Measurements from ENCODE around the gene PTPRD.

The PTPRD gene

GRCh38 chr9:9892217-9892616 lies 720.6 kb downstream of the PTPRD start:
- H3K27me3 Mint-ChIP-seq = no peaks in the 10 kb centered on the region
- no peaks in the 10 kb centered on the region for H3K9me3 Mint-ChIP-seq (ENCODE audit: low read depth)
- H3K36me3 Mint-ChIP-seq = no peaks in the 10 kb centered on the region
- H3K4me3 Mint-ChIP-seq = no peak overlapping the region
- no peak overlapping the region for H3K27ac Mint-ChIP-seq
- H3K4me1 Mint-ChIP-seq (ENCODE audit: low read depth) = no peaks in the 10 kb centered on the region

- Mint-ChIP-seq H3K4me1 (ENCODE audit: low read depth) (no peaks in the 10 kb centered on the region), H3K27me3 (no peaks in the 10 kb centered on the region), H3K4me3 (no peak overlapping the region), H3K36me3 (no peaks in the 10 kb centered on the region), H3K9me3 (ENCODE audit: low read depth) (no peaks in the 10 kb centered on the region), H3K27ac (no peak overlapping the region)
Measured at GRCh38 chr9:9881692-9882091, 731.1 kb downstream of the PTPRD start.

- peaks cover 6% of the 10 kb centered on the region for H3K9me3 Mint-ChIP-seq (ENCODE audit: low read depth)
- no peaks in the 10 kb centered on the region for H3K27me3 Mint-ChIP-seq
- no peak overlapping the region for H3K4me3 Mint-ChIP-seq
- no peaks in the 10 kb centered on the region for H3K36me3 Mint-ChIP-seq
- H3K27ac Mint-ChIP-seq = no peak overlapping the region
- no peaks in the 10 kb centered on the region for H3K4me1 Mint-ChIP-seq (ENCODE audit: low read depth)
Measured at GRCh38 chr9:9874270-9874669, 738.5 kb downstream of the PTPRD start.

GRCh38 chr9:9862235-9862810 lies 750.5 kb downstream of the PTPRD start:
- Mint-ChIP-seq H3K4me3 (no peak overlapping the region), H3K4me1 (ENCODE audit: low read depth) (no peaks in the 10 kb centered on the region), H3K27ac (no peak overlapping the region), H3K9me3 (ENCODE audit: low read depth) (no peaks in the 10 kb centered on the region), H3K36me3 (no peaks in the 10 kb centered on the region), H3K27me3 (no peaks in the 10 kb centered on the region)

GRCh38 chr9:9855177-9856078 lies 757.4 kb downstream of the PTPRD start:
- Mint-ChIP-seq H3K27ac (no peak overlapping the region), H3K4me3 (no peak overlapping the region)

GRCh38 chr9:9847750-9848149 lies 765.1 kb downstream of the PTPRD start:
- H3K27ac Mint-ChIP-seq = no peak overlapping the region
- H3K9me3 Mint-ChIP-seq (ENCODE audit: low read depth) = no peaks in the 10 kb centered on the region
- H3K27me3 Mint-ChIP-seq = no peaks in the 10 kb centered on the region
- H3K4me3 Mint-ChIP-seq = no peak overlapping the region
- H3K36me3 Mint-ChIP-seq = no peaks in the 10 kb centered on the region
- no peaks in the 10 kb centered on the region for H3K4me1 Mint-ChIP-seq (ENCODE audit: low read depth)

More at GRCh38 chr9:9855177-9856078, 757.4 kb downstream of the PTPRD start:
- Mint-ChIP-seq H3K9me3 (ENCODE audit: low read depth) (no peaks in the 10 kb centered on the region), H3K36me3 (no peaks in the 10 kb centered on the region), H3K27me3 (no peaks in the 10 kb centered on the region), H3K4me1 (ENCODE audit: low read depth) (no peaks in the 10 kb centered on the region)

- Mint-ChIP-seq H3K4me1 (ENCODE audit: low read depth) (no peaks in the 10 kb centered on the region), H3K27me3 (no peaks in the 10 kb centered on the region), H3K9me3 (ENCODE audit: low read depth) (no peaks in the 10 kb centered on the region), H3K27ac (no peak overlapping the region), H3K4me3 (no peak overlapping the region), H3K36me3 (no peaks in the 10 kb centered on the region)
Measured at GRCh38 chr9:9846557-9846956, 766.2 kb downstream of the PTPRD start.

- Mint-ChIP-seq H3K9me3 (ENCODE audit: low read depth) (peaks cover 11% of the 10 kb centered on the region), H3K4me3 (no peak overlapping the region), H3K27ac (no peak overlapping the region), H3K4me1 (ENCODE audit: low read depth) (no peaks in the 10 kb centered on the region), H3K27me3 (no peaks in the 10 kb centered on the region), H3K36me3 (no peaks in the 10 kb centered on the region)
Measured at GRCh38 chr9:9820436-9820835, 792.4 kb downstream of the PTPRD start.

- no peaks in the 10 kb centered on the region for H3K27me3 Mint-ChIP-seq
- H3K36me3 Mint-ChIP-seq = no peaks in the 10 kb centered on the region
- peaks cover 11% of the 10 kb centered on the region for H3K9me3 Mint-ChIP-seq (ENCODE audit: low read depth)
Measured at GRCh38 chr9:9819886-9820285, 792.9 kb downstream of the PTPRD start.

GRCh38 chr9:9817176-9817575 lies 795.6 kb downstream of the PTPRD start:
- peaks cover 16% of the 10 kb centered on the region for H3K9me3 Mint-ChIP-seq (ENCODE audit: low read depth)
- no peak overlapping the region for H3K4me3 Mint-ChIP-seq
- H3K27me3 Mint-ChIP-seq = no peaks in the 10 kb centered on the region
- no peaks in the 10 kb centered on the region for H3K36me3 Mint-ChIP-seq
- no peak overlapping the region for H3K27ac Mint-ChIP-seq
- no peaks in the 10 kb centered on the region for H3K4me1 Mint-ChIP-seq (ENCODE audit: low read depth)

More at GRCh38 chr9:9819886-9820285, 792.9 kb downstream of the PTPRD start:
- Mint-ChIP-seq H3K27ac (no peak overlapping the region), H3K4me1 (ENCODE audit: low read depth) (no peaks in the 10 kb centered on the region), H3K4me3 (no peak overlapping the region)

GRCh38 chr9:9804109-9804508 lies 808.7 kb downstream of the PTPRD start:
- H3K4me1 Mint-ChIP-seq (ENCODE audit: low read depth) = no peaks in the 10 kb centered on the region
- H3K4me3 Mint-ChIP-seq = no peak overlapping the region
- no peaks in the 10 kb centered on the region for H3K36me3 Mint-ChIP-seq
- no peak overlapping the region for H3K27ac Mint-ChIP-seq
- H3K9me3 Mint-ChIP-seq (ENCODE audit: low read depth) = no peaks in the 10 kb centered on the region
- no peaks in the 10 kb centered on the region for H3K27me3 Mint-ChIP-seq

GRCh38 chr9:9799287-9799686 lies 813.5 kb downstream of the PTPRD start:
- Mint-ChIP-seq H3K27me3 (no peaks in the 10 kb centered on the region), H3K4me1 (ENCODE audit: low read depth) (no peaks in the 10 kb centered on the region), H3K4me3 (no peak overlapping the region), H3K9me3 (ENCODE audit: low read depth) (no peaks in the 10 kb centered on the region), H3K36me3 (no peaks in the 10 kb centered on the region), H3K27ac (no peak overlapping the region)

- H3K36me3 Mint-ChIP-seq = no peaks in the 10 kb centered on the region
- no peak overlapping the region for H3K27ac Mint-ChIP-seq
- no peaks in the 10 kb centered on the region for H3K4me1 Mint-ChIP-seq (ENCODE audit: low read depth)
- H3K4me3 Mint-ChIP-seq = no peak overlapping the region
- H3K9me3 Mint-ChIP-seq (ENCODE audit: low read depth) = no peaks in the 10 kb centered on the region
- no peaks in the 10 kb centered on the region for H3K27me3 Mint-ChIP-seq
Measured at GRCh38 chr9:9792144-9792857, 820.5 kb downstream of the PTPRD start.

- Mint-ChIP-seq H3K4me3 (no peak overlapping the region), H3K27ac (no peak overlapping the region), H3K27me3 (no peaks in the 10 kb centered on the region), H3K4me1 (ENCODE audit: low read depth) (no peaks in the 10 kb centered on the region), H3K36me3 (no peaks in the 10 kb centered on the region), H3K9me3 (ENCODE audit: low read depth) (no peaks in the 10 kb centered on the region)
Measured at GRCh38 chr9:9791611-9792010, 821.2 kb downstream of the PTPRD start.

- no peak overlapping the region for H3K27ac Mint-ChIP-seq
- H3K36me3 Mint-ChIP-seq = no peaks in the 10 kb centered on the region
- H3K4me1 Mint-ChIP-seq (ENCODE audit: low read depth) = no peaks in the 10 kb centered on the region
- no peaks in the 10 kb centered on the region for H3K9me3 Mint-ChIP-seq (ENCODE audit: low read depth)
- H3K4me3 Mint-ChIP-seq = no peak overlapping the region
- no peaks in the 10 kb centered on the region for H3K27me3 Mint-ChIP-seq
Measured at GRCh38 chr9:9790216-9790872, 822.5 kb downstream of the PTPRD start.

Measured in activated naive CD8-positive, alpha-beta T cell (primary cell).